ENCODE data around the gene C9orf152. TPM values are rescaled to one million over a fixed set of nuclear protein-coding genes. Genes with fewer than 3 reads are reported as not detected.
"Not testable (repeated sequence)": the region's sequence is repeated elsewhere in the genome, so short reads cannot be mapped to it uniquely, and the experiment has no call there.

C9orf152 gene
- polyA plus RNA-seq, 4 donors: 0.28 to 0.53 (median 0.42) TPM

DNA sequence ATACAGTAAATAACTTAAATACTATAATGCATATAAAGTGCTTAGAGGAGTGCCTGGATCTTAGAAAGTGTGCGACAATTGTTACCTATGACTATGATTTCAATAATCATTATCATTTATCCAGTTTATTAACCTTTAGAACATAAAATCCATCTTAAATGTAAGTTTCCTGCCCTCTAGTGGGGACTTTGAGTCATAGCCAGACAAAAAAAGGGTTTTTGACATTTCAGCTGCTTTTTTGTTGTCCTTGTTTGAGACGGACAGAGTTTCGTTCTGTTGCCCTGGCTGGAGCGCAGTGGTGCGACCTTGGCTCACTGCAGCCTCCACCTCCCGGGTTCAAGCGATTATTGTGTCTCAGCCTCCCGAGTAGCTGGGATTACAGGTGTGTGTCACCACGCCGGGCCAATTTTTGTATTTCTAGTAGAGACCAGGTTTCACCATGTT is 9.7 kb upstream of the C9orf152 start:
- DNase-seq (ENCODE audit: low read depth in 4 of 4, low spot score in 3 of 4): no peak

DNA sequence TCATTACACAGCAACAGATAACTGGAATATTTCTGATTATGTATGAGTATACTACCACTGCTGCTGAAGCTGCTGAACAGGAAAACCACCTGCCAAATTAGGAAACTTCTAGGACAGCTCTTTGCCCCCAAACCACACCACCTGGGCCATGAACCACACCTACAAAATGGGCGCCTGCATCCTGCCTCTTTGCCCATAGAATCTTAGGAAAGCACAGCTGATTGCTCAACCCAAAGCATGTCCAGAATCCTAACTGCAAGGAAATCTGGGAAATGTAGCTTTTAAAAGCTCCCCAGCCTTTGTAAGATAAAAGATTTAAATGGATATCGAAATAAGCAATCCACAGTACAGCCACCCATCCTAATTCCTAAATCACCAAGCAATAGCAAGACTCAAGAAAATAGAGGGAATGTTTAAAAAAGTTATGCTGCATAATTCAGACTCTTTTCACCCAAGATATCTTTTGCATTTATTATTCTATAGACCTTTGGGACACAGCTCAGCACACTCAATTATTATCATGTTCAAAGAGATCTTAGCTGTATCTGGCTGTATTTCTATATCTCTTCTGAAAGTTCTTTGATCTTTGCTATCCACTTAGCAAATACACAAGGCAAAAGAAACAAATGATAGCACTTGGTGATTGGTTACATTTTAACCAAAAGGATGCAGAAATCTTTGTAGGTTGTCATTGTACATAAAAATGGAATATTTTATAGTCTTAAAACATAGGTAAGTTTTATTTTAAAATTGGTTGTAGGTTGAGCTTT is 6.8 kb upstream of the C9orf152 start:
- no peak for DNase-seq (ENCODE audit: low read depth in 4 of 4, low spot score in 3 of 4)

DNA sequence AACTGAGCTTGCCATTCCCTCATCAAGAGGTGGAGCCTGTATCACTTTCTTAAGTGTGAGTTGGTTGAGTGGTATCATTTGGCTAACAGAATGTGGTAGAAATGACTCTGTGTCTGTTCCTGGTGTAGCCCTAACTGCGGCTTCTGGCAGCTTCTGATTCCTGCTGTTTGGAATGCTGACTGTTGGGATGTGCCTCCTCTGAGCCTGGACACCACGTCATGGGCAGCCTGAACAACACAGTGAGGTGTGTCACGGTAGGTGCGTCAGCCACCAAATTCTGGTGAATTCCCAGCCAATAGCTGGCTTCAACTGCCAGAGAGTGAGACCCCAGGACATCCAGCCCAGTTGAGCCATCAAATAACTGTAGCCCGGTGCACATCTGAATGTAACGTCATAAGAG is 6.1 kb upstream of the C9orf152 start:
- DNase-seq (ENCODE audit: low read depth in 4 of 4, low spot score in 3 of 4): no peak

DNA sequence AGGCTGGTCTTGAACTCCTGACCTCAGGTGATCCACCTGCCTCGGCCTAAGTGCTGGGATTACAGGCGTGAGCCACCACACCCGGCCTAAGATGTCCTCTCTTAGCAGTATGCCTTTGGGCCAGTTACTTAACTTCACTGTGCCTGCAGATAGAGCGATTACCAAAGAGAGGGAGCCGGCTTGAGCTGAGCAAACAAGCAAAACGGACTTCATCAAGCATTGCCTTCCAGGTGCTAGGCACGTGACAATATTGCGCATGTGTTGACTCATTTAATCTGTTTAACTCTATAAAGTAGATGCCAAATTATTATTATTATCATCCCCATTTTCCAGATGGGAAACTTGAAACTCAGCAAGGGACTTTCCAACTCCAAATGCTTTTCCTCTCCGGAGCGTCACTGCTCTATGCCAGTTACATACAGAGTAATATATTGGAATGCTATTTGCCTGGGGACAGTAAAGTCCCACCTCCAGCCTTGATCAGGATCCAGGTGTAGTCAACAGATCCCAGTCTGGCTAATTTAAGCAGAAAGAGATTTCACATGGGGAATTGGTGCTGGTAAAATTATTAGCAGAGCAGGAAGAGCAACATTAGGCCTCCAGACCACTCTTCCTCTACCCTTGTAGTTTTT is 5.6 kb upstream of the C9orf152 start:
- DNase-seq (ENCODE audit: low read depth in 4 of 4, low spot score in 3 of 4): no peak

DNA sequence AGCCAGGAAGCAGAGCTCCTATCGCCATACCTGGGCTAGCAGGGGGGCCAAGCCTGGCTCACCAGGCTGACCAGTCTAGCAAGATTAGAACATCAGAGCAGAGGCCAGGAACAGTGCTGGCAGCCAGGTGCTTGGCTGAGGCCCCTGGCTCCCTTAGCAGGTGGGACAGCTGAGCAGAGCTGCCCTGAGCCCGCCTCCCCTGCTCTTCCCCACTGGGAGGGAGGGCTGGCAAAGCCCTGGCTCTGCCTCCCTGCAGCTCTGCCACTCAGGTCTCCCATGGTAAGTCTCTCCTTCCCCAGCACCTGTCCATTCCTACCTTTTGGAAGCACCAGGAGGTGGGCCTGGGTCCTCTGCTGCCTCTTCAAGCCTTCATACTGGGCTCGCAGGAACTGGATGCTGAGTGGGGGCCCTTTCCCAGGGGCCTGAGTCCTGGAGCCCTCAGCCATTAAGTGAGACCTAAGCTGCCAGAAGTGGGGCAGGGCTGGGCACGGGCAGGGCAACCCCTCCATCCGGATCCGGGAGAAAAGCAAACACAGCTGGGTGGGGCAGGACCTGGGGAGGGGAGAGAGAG is 803 bp downstream of the C9orf152 start:
- DNase-seq (ENCODE audit: low read depth in 4 of 4, low spot score in 3 of 4): no peak

GRCh38 chr9:110206389-110206788 is 1.6 kb downstream of the C9orf152 start:
- no peak for DNase-seq (ENCODE audit: low read depth in 4 of 4, low spot score in 3 of 4)

DNA sequence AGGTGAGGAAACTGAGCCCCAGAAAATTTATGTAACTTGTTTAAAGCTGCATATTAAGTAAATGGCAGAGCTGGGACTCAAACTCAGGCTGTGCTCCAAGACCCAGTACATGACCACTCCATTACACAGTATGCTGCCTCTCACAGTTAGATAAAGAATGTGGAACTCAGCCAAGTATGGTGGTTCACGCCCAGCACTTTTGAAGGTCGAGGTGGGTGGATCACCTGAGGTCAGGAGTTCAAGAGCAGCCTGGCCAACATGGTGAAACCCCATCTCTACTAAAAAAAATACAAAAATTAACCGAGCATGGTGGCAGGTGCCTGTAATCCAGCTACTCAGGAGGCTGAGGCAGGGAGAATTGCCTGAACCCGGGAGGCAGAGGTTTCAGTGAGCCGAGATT is 2.3 kb downstream of the C9orf152 start:
- not testable (repeated sequence) for DNase-seq (ENCODE audit: low read depth in 4 of 4, low spot score in 3 of 4)

DNA sequence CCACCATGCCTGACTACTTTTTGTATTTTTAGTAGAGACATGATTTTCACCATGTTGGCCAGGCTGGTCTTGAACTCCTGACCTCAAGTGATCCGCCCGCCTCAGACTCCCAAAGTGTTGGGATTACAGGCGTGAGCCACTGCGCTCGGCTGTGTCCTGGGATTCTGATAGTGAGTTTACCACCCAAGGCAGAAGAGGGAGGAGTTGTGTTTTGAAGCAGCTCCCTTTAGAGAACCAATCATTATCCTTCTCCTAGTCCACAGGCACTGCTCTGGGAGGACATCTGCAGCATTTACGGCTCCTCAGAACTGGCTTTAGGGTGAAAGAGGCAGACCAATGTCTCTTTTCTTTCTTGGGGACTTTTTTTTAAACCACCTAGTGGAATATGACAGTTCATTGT is 5.7 kb downstream of the C9orf152 start:
- DNase-seq (ENCODE audit: low read depth in 4 of 4, low spot score in 3 of 4): no peak

DNA sequence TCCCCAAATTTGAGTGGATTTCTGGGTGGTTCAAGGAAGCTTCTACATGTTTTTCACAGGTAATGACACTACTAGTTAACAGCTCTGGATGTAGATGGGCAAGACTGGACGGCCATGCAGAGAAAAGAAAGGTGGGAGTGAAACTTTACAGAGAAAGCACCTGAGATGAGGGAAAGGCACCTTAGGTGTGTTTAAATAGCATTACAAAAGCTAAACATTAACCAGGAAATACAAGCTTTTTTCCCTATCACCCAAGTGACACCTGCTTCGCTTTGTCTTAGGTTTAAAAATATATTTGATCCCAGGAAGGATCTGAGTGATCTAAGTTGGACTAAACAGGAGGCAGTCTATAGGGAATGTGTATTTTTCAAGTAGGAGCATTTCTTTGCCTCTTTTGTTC is 8.3 kb downstream of the C9orf152 start:
- no peak for DNase-seq (ENCODE audit: low read depth in 4 of 4, low spot score in 3 of 4)

DNA sequence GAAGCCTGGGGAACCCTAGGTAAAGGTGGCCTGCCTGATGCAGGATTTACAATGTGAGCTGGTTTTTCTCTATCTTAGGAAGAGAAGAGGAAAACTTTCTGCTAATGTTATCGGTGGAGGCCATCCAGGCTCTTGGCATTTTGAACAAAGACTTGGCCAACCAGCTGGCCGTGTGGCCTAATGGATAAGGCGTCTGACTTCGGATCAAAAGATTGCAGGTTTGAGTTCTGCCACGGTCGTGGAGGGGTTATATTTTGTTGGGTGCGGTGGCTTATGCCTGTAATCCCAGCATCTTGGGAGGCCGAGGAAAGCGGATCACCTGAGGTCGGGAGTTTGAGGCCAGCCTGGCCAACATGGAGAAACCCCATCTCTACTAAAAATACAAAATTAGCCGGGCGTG is 9.6 kb downstream of the C9orf152 start:
- no peak for DNase-seq (ENCODE audit: low read depth in 4 of 4, low spot score in 3 of 4)

DNA sequence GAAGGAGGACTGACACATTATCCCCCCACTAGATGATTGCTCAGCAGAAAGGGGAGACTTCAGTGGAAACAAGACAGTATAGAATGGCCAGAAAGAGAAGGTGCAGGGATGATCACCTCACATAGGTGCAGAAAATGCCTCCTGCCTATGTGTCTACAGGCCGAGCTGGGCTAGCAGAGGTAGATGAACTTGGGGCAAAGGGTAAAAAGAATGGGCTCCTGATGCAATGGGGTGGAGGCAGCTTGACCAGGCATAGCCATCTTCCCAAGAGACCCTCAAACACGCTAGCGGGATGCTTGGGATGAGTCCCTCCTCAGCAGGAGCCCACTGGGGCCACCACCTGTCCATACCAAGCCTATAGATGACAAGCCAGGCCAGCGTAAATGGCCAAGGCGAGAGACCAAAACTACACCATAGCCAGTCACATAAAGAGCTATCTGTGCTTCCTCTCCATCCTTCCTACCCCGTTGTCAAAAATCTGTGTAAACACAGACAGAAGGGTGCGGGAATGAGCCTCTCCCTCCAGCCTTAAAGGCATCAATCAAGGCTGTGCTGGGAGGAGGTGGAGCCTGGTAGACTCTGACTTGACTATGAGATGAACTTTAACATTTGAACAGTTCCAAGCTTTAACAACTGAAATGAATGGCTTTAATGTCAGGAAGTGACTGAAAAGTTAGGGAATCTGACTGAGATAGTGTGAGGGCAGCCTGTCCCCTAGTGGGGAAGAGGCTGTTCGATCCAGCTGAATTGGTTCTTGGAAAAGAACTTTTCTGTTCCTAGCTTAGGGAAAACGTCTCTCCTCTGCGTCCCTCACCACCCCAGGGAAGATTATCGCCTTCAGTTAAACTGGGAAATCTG is 10.4 kb downstream of the C9orf152 start:
- no peak for DNase-seq (ENCODE audit: low read depth in 4 of 4, low spot score in 3 of 4)

GRCh38 chr9:110196084-110196499 is 11.9 kb downstream of the C9orf152 start:
- DNase-seq (ENCODE audit: low read depth in 4 of 4, low spot score in 3 of 4): not testable (repeated sequence)

DNA sequence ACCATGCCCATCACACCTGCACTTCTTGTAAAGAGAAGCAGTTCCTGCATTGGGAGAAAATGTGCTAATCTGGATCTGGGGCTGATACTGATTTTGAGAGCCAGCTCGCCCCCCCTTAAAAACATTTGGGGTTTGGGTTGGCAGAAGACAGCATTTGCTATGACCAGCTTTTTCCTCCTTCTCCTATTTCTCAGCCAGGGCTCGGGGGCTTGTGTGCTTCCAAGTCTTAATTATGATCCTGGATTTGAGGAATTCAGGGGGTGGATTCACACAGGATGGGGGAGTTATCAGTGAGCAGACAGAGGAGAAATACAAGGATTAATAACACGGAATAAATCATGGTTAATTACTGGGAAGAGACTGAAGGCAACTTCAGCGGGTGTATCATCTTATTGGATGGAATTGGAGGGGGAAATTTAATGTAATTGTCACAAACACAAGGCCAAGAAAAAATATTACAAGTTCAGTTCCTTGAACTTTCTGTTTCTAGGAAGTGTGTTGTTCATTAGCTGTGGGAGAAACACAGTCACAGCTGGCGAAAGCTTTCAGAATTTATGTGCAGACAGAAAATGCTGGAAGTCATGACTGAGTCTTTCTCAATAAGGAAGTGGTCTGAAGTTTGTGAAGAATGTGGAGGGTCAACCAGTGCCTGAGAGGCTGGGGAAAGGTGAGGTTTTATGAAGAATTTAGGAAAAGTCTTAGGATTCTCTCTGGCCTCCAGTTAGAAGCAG is 15.3 kb downstream of the C9orf152 start:
- DNase-seq (ENCODE audit: low read depth in 4 of 4, low spot score in 3 of 4): peak in 3 of 4 donors; percentile 72 to 78 (median 77)

DNA sequence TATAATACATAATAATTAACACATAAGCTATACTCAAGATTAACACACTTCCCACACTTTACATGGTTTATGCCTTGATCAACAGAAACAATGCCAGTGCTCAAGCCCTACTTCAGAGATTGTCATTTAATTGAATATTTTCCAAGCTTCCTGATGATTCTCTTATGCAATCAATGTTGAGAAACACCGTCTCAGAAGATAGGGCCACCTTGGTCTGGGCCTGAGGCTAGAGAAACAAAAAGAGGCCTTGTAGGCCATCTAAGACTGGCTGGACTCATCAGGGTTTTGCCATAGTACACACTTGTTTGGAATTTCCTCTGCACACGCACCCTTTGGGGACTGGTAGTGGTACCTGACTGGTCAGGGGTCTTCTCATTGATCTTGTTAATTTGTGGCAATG is 16.3 kb downstream of the C9orf152 start:
- no peak for DNase-seq (ENCODE audit: low read depth in 4 of 4, low spot score in 3 of 4)

DNA sequence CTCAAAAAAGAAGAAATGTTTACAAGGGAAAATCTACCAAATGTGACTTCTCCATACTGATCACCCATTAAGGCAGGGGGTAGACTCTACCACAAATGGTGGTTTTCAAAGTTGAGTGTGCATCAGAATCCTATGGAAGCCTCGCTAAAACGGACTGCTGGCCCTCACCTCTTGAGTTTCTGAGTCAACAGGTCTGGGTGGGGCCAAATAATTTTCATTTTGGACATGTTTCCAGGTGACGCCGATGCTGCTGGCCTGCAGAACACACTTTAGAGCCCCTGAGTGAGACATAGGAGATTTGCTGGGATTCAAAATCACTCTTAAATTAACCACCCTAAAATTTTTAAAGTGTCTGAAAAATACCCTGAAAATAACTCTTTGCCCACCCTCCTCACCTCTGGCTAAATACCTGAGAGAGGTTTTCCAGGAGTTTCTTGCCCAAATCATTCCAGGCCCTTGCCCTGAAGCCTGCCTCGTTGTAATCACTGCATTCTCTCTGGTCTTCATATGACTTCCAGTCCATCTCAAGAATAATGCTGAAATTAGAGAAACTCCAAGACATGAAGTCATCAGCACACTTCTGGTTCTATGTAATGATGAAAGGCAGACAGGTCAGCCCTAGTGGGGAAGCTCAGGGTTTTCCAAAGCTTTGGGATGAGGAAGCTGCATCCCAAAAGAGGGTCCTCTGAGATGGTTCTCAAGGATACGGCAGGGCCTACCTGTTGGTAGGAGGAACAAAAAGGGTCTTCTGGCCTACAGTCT is 18.2 kb downstream of the C9orf152 start:
- no peak for DNase-seq (ENCODE audit: low read depth in 4 of 4, low spot score in 3 of 4)

GRCh38 chr9:110188991-110189390 is 19.0 kb downstream of the C9orf152 start:
- peak in 1 of 4 donors; percentile 24 for DNase-seq (ENCODE audit: low read depth in 4 of 4, low spot score in 3 of 4)

DNA sequence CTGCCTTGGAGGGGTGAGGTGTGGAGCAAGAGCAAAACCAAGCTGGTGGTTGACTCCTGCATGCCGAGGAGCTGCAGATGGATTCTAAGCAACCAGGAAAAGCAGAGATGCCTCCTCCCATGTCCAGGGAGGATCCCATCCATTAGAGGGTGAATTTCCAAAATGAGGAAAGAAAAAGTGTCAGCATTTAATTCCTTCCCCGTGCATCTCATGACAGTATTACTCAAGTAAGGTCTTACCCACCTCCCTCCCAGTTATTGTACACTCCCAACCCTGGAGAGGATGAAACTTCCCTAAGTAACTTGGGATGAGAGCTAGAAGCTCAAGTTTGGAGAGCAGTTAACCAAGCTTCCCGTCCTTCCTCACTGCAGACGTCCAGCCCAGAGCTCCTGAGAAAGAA is 19.9 kb downstream of the C9orf152 start:
- DNase-seq (ENCODE audit: low read depth in 4 of 4, low spot score in 3 of 4): no peak

DNA sequence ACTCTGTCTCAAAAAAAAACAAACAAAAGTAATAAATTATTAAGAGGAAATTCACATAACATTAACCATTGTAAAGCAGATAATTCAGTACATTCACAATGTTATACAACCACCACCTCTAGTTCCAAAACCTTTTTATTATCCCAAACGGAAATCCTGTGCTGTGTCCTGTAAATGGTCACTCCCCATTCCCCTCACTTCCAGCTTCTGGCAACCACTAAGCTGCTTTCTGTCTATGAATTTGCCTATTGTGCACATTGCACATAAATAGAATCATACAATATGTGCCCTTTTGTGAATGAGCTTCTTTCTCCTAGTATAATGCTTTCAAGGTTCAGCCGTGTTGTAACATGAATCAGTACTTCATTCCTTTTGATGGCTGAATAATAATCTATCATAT is 20.8 kb downstream of the C9orf152 start:
- DNase-seq (ENCODE audit: low read depth in 4 of 4, low spot score in 3 of 4): no peak

DNA sequence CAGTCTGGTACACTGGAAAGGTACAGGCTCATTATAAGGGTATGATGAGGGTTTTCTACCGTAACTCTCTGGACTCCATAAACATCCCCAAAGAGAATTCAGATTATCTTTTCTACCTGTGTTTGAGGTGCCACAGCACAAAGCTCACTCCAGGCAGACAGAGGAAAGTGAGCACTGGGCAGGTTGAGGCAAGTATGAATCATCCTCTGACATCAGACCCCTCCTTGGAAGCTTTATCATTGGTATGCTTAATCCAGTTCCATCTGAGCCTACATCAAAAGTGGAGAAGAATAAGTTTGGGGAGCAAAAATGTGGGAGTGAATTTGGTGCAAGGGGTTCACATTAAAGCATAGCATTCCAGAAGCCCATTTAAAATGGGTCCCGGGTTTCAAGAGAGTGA is 21.7 kb downstream of the C9orf152 start:
- no peak for DNase-seq (ENCODE audit: low read depth in 4 of 4, low spot score in 3 of 4)

GRCh38 chr9:110185806-110186205 is 22.2 kb downstream of the C9orf152 start:
- no peak for DNase-seq (ENCODE audit: low read depth in 4 of 4, low spot score in 3 of 4)
